Left kidney (tissue), 2 donors: ENCODE results near the gene TRPC4AP. TPM values are rescaled to one million over a fixed set of nuclear protein-coding genes. Genes with fewer than 3 reads are reported as not detected.

Experiments
- DNase-seq: peaks from one replicate; pipeline ENCODE4 v3.0.0-alpha.2; 2013
- polyA plus RNA-seq: library from polyadenylated mRNA; unstranded; fragments of 120-200 nt; gene quantifications from one replicate; pipeline ENCODE4 v1.2.1, GENCODE V29; 2013; ENCODE audit not compliant: insufficient read length

TRPC4AP gene
- polyA plus RNA-seq, 1 donor: 70.6 TPM

DNA sequence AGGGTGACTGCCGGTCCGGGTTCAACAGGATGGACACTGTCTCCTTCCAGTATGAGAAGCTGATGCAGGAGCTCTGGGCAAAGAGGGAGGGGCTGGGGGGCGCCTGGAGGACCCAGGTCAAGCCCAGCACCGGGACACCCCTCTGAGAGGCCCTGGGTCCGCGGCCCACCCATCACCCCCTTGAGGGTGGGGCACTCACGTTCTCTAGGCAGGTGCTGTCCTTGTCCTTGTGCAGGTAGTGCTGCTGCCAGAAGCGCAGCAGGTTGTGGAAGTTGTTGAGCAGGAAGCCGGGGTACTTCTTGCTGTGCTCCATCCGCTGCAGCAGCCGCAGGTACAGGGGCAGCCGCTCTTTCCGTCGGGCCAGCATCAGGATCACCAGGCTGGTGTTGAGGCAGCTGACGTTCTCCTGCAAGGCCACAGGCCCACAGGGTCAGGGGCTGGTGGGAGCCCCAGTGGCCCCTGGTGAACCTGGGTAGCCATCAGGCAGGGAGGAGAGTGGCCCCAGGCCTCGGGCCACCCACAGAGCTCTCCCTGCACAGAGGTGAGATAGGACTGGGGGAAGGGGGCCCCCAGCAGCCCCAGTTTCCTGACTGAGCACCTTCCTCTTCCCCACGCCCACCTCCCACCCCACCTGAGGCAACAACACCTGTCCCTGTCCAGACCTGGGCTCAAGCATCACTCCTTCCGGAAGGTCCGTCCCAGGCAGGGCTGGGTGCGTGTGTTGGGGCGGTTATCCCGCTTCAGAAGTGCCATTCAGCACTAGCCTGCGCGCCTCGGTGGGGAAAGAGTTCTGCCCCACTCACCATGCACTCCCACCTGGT lies 89.2 kb downstream of the TRPC4AP start:
- no peak for DNase-seq

DNA sequence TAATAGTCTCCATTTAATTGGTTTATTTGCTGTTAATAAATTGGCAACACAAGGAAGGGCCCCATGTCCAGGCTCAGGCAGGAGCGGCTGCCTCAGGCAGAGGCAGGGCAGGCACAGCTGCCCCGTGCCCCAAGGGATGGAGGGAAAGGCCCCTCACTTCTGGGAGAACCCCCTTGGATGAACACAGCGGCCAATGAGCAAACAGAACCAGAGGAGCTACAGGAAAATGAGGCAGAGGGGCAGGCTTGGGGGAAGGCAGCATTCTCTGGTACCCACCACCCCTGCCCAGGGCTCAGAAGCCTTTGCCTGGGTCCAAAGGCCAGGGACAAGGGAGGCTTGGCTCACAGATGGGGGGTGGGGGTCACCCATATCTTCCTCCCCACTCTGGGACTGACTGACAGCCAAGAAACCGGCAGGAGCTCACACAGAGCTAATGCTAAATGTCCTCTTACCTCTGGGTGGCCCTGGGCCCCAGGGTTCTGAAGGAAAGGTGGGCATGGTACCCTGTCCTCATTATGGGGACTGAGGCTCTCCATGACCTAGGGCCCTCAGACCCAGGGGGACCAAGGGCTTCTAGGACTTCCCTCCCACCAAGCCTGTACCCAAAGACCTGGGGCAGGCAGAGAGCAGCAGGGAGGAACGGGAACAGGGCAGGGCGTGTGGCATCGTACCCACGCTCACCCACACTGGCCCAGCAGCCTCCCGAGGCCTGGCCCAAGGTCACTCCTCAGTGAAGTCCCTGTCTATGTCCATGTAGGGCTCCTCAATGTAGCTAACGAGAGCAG lies 90.0 kb downstream of the TRPC4AP start:
- DNase-seq: no peak

DNA sequence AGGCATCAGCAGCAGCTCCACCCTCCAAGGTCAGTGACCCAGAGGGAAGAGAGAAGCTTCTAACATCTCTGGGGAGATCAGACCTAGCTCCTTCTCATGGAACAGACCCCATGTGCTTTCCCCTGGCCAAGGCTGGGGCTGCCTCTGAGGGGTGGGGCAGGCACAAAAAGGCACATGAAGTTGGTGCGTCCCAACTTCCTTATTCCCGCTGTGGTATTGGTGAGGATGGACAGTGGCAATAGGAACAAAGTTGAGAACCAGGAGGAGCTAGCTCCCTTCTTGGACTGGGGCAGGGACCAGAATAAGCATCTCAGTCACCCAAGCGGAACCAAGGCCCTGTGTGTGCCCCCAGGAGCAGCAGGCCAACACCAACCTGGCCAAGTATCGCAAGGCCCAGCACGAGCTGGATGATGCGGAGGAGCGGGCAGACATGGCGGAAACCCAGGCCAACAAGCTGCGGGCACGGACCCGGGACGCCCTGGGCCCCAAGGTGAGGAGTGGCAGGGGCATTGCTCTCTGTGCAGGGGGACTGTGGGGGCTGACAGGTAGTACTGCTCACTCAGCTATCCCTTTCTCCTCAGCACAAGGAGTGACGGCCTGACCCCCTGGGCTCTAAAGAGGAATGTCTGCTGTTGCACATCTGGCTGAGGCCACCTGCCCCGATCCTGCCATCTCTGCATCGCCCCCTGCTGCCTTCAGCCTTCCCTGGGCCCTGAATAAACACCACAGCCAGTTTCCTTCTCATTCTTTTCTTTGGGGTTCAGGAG lies 90.8 kb downstream of the TRPC4AP start:
- DNase-seq: no peak

DNA sequence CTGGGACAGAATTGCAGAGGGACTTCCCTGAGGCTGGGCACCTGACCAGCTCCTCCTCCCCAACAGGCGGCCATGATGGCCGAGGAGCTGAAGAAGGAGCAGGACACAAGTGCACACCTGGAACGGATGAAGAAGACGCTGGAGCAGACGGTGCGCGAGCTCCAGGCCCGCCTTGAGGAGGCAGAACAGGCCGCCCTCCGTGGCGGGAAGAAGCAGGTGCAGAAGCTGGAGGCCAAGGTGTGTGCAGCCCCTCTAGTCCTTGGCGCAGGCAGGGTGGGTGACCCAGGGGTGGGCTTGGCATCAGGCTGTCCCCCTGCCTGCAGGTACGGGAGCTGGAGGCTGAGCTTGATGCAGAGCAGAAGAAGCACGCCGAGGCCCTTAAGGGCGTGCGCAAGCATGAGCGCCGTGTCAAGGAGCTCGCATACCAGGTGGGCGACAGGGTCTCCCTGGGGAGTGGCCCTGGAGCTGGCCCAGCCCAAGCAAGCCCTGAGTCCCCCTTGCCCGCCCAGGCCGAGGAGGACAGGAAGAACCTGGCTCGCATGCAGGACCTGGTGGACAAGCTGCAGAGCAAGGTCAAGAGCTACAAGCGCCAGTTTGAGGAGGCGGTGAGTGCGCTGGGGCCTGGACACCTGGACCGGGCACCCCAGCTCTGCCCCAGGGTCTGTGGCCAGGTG lies 91.5 kb downstream of the TRPC4AP start:
- no peak for DNase-seq

DNA sequence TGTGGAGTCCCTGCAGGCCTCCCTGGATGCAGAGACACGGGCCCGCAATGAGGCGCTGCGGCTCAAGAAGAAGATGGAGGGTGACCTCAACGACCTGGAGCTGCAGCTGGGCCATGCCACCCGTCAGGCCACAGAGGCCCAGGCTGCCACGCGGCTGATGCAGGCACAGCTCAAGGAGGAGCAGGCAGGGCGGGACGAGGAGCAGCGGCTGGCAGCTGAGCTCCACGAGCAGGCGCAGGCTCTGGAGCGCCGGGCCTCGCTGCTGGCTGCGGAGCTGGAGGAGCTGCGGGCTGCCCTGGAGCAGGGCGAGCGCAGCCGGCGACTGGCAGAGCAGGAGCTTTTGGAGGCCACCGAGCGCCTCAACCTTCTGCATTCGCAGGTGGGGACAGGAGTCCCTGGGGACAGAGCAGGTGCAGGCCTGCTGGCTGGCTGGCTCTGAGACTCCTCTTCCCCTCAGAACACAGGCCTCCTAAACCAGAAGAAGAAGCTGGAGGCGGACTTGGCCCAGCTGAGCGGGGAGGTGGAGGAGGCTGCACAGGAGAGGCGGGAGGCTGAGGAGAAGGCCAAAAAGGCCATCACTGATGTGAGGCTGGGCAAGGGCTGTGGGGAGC lies 92.2 kb downstream of the TRPC4AP start:
- no peak for DNase-seq

DNA sequence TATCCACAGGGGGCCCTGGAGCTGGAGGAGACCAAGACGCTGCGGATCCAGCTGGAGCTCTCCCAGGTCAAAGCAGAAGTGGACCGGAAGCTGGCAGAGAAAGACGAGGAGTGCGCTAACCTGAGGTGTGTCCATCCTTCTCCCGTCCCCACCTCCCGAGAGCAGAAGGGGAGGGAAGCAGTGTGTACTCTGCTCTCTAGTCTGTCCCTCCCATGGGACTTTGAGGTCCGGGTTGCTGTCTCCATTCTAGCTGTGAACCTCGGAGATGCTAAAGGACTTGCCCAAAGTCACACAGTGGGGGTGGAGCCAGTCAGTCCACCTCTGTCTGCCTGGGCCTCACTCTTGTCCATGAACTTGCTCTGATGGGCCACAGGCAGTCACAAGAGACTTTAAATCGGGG lies 92.8 kb downstream of the TRPC4AP start:
- no peak for DNase-seq

DNA sequence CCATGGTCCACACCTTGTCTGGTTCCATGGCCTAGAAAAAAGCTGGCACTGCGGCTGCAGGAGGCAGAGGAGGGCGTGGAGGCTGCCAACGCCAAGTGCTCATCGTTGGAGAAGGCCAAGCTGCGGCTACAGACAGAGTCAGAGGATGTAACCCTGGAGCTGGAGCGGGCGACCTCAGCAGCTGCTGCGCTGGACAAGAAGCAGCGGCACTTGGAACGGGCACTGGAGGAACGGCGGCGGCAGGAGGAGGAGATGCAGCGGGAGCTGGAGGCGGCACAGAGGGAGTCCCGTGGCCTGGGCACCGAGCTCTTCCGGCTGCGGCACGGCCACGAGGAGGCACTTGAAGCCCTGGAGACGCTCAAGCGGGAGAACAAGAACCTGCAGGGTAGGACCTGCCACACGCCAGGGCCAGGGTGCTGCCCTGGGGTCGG lies 93.6 kb downstream of the TRPC4AP start:
- DNase-seq: no peak

DNA sequence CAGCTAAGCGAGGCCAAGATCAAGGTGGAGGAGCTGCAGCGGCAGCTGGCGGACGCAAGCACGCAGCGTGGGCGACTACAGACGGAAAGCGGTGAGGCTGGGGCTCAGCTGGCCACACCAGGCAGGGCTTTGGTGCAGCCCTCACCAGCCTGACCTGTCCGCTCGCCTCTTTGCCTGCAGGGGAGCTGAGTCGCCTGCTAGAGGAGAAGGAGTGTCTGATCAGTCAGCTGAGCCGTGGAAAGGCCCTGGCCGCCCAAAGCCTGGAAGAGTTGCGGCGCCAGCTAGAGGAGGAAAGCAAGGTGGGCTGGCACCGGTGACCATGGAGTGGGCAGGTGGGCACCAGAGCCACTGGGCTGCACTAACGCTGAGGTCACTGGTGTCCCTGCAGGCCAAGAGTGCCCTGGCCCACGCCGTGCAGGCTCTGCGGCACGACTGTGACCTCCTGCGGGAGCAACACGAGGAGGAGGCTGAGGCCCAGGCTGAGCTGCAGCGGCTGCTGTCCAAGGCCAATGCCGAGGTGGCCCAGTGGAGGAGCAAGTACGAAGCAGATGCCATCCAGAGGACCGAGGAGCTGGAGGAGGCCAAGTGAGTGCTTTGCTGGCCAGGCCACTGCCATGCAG lies 94.2 kb downstream of the TRPC4AP start:
- DNase-seq: no peak

DNA sequence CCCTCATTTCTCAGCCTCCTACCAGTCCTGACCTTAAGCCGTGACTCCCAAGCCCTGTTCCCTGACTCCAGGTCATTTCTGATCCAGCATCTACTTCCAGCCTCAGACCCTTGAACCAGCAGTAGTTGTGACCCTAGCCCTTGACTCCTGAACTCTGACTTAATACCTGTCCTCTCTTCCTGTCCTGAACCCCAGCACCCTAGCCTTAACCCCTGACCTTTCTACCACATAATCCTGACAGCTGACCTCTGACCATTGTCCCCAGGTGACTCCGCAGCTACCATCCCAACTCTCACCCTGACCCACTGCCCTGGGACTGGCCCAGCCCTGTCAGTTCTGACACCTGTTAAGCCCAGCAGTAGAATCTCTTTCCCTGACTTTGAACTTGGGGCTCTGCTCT lies 94.8 kb downstream of the TRPC4AP start:
- DNase-seq: no peak

DNA sequence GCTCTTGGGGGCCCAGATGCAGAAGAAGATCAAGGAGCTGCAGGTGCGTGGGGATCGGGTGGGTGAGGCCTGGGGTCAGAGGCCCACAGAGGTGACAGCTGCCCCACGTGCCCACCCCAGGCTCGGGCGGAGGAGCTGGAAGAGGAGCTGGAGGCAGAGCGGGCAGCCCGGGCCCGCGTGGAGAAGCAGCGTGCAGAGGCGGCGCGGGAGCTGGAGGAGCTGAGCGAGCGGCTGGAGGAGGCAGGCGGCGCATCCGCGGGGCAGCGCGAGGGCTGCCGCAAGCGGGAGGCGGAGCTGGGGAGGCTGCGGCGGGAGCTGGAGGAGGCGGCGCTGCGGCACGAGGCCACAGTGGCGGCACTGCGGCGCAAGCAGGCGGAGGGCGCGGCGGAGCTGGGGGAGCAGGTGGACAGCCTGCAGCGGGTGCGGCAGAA lies 95.5 kb downstream of the TRPC4AP start:
- peak; percentile 46 for DNase-seq

DNA sequence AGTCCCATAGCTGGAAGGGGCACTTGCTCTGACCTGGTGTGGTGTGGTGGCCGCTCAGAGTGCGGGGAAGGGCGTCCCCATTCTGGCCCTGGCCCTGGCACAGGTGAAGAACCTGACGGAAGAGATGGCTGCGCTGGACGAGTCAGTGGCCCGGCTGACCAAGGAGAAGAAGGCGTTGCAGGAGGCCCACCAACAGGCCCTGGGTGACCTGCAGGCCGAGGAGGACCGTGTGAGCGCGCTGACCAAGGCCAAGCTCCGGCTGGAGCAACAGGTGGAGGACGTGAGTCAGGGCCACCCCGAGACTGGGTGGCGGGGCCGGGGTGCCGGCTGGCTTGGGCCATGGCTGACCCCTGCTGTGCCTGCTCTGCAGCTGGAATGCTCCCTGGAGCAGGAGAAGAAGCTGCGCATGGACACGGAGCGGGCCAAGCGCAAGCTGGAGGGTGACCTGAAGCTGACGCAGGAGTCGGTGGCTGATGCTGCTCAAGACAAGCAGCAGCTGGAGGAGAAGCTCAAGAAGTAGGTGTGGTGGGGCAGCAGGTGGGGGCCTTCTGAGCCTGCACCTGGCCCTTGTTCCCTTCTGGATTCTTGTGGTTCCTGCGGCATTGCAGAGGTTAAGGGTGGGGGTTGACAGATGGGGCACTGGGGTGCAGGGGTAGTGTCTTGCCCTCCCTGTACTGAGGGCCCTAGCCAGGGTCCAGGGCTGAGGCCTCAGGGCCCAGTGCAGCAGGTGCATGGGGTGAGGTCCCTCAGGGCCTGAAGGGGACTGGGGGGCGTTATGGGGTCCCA lies 96.2 kb downstream of the TRPC4AP start:
- no peak for DNase-seq

DNA sequence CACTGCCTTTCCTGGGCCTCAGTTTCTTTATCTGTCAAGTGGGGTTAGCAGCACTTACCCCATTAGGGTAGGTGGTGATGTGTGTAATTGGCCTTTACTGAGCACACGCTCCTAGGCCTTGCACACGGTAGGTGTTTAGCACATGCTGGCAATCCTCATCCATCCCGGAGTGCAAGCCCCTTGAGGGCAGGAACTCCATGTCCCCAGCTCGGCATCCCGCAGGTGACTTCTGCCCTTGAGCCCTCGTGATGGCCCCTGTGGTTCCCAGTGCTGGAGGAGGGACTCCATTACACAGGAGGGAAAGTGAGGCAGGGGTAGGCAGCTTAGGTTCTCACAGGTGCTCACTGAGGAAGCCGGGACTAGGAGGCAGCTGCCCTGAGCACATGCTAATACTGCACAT lies 96.9 kb downstream of the TRPC4AP start:
- DNase-seq: no peak

DNA sequence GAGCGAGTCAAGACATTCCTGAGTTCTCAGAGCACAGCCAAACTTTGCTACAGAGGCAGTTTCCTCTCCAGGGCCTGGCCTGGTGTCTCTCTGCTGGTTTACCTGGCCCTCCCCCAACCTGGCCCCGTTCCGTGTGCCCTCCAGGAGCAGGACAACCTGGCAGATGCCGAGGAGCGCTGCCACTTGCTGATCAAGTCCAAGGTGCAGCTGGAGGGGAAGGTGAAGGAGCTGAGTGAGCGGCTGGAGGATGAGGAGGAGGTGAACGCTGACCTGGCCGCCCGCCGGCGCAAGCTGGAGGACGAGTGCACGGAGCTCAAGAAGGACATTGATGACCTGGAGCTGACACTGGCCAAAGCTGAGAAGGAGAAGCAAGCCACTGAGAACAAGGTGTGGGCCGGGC lies 97.4 kb downstream of the TRPC4AP start:
- no peak for DNase-seq

DNA sequence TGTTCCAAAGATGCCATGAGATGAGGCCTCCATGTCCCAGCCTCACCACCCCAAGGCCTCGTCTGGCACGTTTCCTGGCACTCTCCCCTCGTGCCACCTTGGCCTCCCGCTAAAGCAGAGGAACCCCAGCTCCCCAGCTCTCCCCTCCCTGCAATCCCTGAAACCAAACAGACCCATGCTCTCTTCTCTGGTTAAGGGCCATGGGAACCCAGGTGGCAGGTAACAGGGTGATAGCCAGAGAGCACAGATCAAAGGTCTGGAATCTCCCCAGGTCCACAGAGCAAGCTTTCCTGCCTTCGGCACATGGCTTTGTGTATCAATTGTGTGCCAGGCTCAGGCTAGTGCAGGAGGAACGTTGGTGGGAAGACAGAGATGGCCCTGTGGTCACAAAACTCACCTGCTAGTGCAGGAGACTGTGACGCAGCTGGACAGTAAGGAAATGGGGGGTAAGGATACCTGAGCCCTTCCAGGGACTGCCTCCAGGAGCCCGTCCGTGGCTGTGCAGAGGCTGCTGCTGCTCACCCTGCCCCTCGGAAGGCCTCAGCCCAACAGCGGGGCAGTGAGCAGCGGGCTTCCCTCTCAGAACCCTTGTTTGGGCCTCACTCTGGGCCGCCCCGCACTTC lies 98.0 kb downstream of the TRPC4AP start:
- no peak for DNase-seq

DNA sequence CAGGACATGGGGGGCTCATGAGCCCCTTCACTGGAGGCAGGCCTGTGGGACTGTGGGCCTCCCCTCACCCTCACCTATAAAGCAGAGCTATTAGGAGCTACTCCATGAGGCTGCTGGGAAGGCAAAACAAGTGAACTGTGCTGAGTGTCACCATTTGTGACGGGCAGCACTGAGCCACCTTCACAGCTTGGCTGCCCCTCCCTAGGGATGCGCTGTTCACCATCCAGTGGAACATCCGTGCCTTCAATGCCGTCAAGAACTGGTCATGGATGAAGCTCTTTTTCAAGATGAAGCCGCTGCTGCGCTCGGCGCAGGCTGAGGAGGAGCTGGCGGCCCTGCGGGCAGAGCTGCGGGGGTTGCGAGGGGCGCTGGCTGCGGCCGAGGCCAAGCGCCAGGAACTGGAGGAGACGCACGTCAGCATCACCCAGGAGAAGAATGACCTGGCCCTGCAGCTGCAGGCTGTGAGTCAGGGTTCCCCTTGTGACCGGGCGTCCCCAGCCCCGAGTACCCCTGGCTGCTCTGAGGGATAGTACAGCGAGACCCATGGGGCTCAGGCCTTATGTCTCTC lies 98.6 kb downstream of the TRPC4AP start:
- DNase-seq: no peak

DNA sequence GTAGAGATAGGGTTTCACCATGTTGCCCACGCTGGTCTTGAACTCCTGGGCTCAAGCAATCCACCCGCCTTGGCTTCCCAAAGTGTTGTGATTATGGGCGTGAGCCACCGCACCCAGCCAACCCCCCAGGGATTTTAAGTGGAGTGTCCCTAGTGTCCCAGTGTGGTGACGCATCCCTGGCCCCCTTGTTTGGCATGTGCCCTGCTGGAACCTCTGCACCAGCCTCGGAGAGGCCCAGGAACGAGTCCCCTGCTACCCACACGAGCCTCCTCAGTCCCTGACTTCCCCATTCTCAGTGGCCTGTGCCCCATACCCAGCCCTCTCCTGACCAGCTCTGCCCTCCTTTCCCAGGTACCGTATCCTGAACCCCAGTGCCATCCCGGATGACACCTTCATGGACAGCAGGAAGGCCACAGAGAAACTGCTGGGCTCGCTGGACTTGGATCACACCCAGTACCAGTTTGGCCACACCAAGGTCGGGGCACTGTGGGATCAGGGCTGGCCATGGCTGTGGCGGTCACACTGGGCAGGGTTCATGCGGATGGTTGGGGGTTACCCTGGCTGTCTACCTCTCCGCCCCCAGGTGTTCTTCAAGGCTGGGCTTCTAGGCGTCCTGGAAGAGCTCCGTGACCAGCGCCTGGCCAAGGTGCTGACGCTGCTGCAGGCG lies 99.7 kb downstream of the TRPC4AP start:
- no peak for DNase-seq

DNA sequence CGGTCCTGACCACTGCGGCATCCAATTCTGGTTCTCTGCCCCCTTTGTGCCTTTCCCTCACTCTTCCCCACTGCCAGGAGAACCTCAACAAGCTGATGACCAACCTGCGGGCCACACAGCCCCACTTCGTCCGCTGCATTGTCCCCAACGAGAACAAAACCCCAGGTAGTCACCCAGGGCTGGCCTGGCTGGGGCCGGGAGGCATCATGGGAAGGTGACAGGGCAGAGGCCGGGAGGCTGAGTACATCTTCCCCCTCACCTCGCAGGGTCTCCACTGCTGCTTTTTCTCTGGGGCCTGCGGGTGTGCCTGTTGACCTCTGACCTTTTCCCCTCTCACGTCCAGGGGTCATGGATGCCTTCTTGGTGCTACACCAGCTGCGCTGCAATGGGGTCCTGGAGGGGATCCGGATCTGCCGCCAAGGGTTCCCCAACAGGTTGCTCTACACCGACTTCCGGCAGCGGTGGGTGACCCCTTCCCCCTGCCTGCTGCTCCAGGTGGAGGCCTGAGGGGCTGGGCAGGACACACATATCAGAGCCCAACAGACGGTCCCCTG lies 101.9 kb downstream of the TRPC4AP start:
- DNase-seq: no peak

DNA sequence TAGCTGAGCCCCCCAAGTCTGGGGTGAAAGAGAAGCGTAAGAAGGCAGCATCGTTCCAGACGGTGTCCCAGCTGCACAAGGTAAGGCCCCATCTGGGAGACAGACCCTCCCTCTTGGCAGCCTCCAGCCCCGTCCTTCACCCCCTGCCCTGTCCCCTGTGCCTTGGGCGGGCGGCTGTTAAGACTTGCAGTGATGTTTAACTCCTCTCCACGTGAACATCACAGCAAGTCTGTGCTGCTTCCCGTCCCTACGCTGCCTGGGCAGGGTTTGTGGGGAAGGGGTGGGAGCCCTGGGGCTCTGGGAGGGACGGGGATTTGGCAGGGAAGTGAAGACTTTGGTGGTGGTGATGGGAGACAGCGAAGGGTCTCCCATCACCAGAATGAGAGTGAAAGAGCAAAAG lies 102.4 kb downstream of the TRPC4AP start:
- DNase-seq: no peak

DNA sequence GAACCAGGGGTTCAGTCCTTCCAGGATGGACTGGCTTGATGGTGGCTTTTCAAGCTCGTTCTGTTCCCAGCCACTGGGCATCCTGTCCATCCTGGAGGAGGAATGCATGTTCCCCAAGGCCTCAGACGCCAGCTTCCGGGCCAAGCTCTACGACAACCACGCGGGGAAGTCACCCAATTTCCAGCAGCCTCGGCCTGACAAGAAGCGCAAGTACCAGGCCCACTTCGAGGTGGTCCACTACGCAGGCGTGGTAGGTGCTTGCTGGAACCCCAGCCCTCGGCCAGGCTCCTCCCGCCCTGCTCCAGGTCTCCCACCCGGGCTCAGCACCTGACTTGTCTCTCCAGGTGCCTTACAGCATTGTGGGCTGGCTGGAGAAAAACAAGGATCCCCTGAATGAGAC lies 102.9 kb downstream of the TRPC4AP start:
- DNase-seq: no peak
